ENCODE results near the gene CDK2AP2. TPM values are rescaled to one million over a fixed set of nuclear protein-coding genes. Genes with fewer than 3 reads are reported as not detected.
"Not testable (repeated sequence)": the region's sequence is repeated elsewhere in the genome, so short reads cannot be mapped to it uniquely, and the experiment has no call there.

CDK2AP2 gene
- total RNA-seq, 1 donor from 2014 or later = 104 TPM

GRCh38 chr11:67490727-67491065, 17.3 kb downstream of the CDK2AP2 start:
- no peak for TF ChIP-seq CTCF (IDR thresholded peaks at IDR 0.05; ENCODE audit: insufficient read depth, low read length, poor library complexity, severe bottlenecking)
- no peak for DNase-seq (ENCODE audit: low read depth)
- no peak overlapping the region for H3K4me3 ChIP-seq (ENCODE audit: low read depth, low read length)
- peaks cover 5% of the 10 kb centered on the region for H3K36me3 ChIP-seq (ENCODE audit: control insufficient read depth, insufficient read depth, low read length)
- no peaks in the 10 kb centered on the region for H3K27me3 ChIP-seq (ENCODE audit: control insufficient read depth, insufficient read depth, low read length)

- TF ChIP-seq CTCF (IDR thresholded peaks at IDR 0.05; ENCODE audit: insufficient read depth, low read length, poor library complexity, severe bottlenecking) = no peak
- DNase-seq (ENCODE audit: low read depth) = no peak
- H3K4me3 ChIP-seq (ENCODE audit: low read depth, low read length) = no peak overlapping the region
- H3K27me3 ChIP-seq (ENCODE audit: control insufficient read depth, insufficient read depth, low read length) = no peaks in the 10 kb centered on the region
- H3K36me3 ChIP-seq (ENCODE audit: control insufficient read depth, insufficient read depth, low read length) = peaks cover 5% of the 10 kb centered on the region
These were observed 17.9 kb downstream of the CDK2AP2 start for GRCh38 chr11:67489885-67490726.

- no peak for DNase-seq (ENCODE audit: low read depth)
- H3K27me3 ChIP-seq (ENCODE audit: control insufficient read depth, insufficient read depth, low read length) = no peaks in the 10 kb centered on the region
- H3K4me3 ChIP-seq (ENCODE audit: low read depth, low read length) = no peak overlapping the region
- TF ChIP-seq CTCF (IDR thresholded peaks at IDR 0.05; ENCODE audit: insufficient read depth, low read length, poor library complexity, severe bottlenecking) = no peak
- H3K36me3 ChIP-seq (ENCODE audit: control insufficient read depth, insufficient read depth, low read length) = peaks cover 5% of the 10 kb centered on the region
These were observed 18.6 kb downstream of the CDK2AP2 start for GRCh38 chr11:67489203-67489884.

GRCh38 chr11:67486481-67487195, 21.3 kb downstream of the CDK2AP2 start:
- TF ChIP-seq CTCF (IDR thresholded peaks at IDR 0.05; ENCODE audit: insufficient read depth, low read length, poor library complexity, severe bottlenecking) = no peak
- Histone ChIP-seq H3K4me3 (ENCODE audit: low read depth, low read length) (no peak overlapping the region), H3K36me3 (ENCODE audit: control insufficient read depth, insufficient read depth, low read length) (peaks cover 2% of the 10 kb centered on the region), H3K27me3 (ENCODE audit: control insufficient read depth, insufficient read depth, low read length) (no peaks in the 10 kb centered on the region)
- no peak for DNase-seq (ENCODE audit: low read depth)

- H3K4me3 ChIP-seq (ENCODE audit: low read depth, low read length); H3K27me3 ChIP-seq (ENCODE audit: control insufficient read depth, insufficient read depth, low read length); DNase-seq (ENCODE audit: low read depth); H3K36me3 ChIP-seq (ENCODE audit: control insufficient read depth, insufficient read depth, low read length): not testable (repeated sequence)
These were observed 22.0 kb downstream of the CDK2AP2 start for GRCh38 chr11:67485873-67486361.

GRCh38 chr11:67484847-67485311, 23.1 kb downstream of the CDK2AP2 start:
- Histone ChIP-seq H3K36me3 (ENCODE audit: control insufficient read depth, insufficient read depth, low read length) (peaks cover under 1% of the 10 kb centered on the region), H3K27me3 (ENCODE audit: control insufficient read depth, insufficient read depth, low read length) (no peaks in the 10 kb centered on the region), H3K4me3 (ENCODE audit: low read depth, low read length) (no peak overlapping the region)
- TF ChIP-seq CTCF (IDR thresholded peaks at IDR 0.05; ENCODE audit: insufficient read depth, low read length, poor library complexity, severe bottlenecking) = no peak
- no peak for DNase-seq (ENCODE audit: low read depth)

Measured in kidney epithelial cell (primary cell).